AML-193 (cell line): ENCODE results near the gene LGALS8.

Source experiments
- DNase-seq, 2 experiments: peaks; one replicate each; lab custom pipeline; 2025; lab: John Stamatoyannopoulos, UW

Gene LGALS8

GRCh38 chr1:236509203-236509602 lies 14.6 kb upstream of the LGALS8 start:
- no peak for DNase-seq

GRCh38 chr1:236509647-236510401 lies 14.0 kb upstream of the LGALS8 start:
- DNase-seq = no peak

GRCh38 chr1:236511735-236512418 lies 11.9 kb upstream of the LGALS8 start:
- DNase-seq = no peak

GRCh38 chr1:236514703-236515442 lies 8.9 kb upstream of the LGALS8 start:
- DNase-seq = no peak

GRCh38 chr1:236515443-236515958 lies 8.3 kb upstream of the LGALS8 start:
- no peak for DNase-seq

GRCh38 chr1:236516929-236517704 lies 6.7 kb upstream of the LGALS8 start:
- no peak for DNase-seq

- DNase-seq = peak; percentile 50 to 51
Observed at GRCh38 chr1:236518322-236518721, 5.5 kb upstream of the LGALS8 start.

- DNase-seq = no peak
Observed at GRCh38 chr1:236520445-236521005, 3.3 kb upstream of the LGALS8 start.

GRCh38 chr1:236522937-236523703 lies 662 bp upstream of the LGALS8 start:
- no peak for DNase-seq

GRCh38 chr1:236524142-236524894 lies 536 bp downstream of the LGALS8 start:
- peak; percentile 68 to 70 for DNase-seq

- peak; percentile 50 to 54 for DNase-seq
Observed at GRCh38 chr1:236524895-236525184, 1.1 kb downstream of the LGALS8 start.

- no peak for DNase-seq
Observed at GRCh38 chr1:236526079-236526478, 2.3 kb downstream of the LGALS8 start.

- DNase-seq = no peak
Observed at GRCh38 chr1:236530286-236530685, 6.5 kb downstream of the LGALS8 start.

- DNase-seq = peak; percentile 5
Observed at GRCh38 chr1:236530959-236531358, 7.2 kb downstream of the LGALS8 start.

- no peak for DNase-seq
Observed at GRCh38 chr1:236532850-236533249, 9.1 kb downstream of the LGALS8 start.

- DNase-seq = no peak
Observed at GRCh38 chr1:236534151-236534651, 10.4 kb downstream of the LGALS8 start.

- DNase-seq = no peak
Observed at GRCh38 chr1:236535190-236535589, 11.4 kb downstream of the LGALS8 start.

GRCh38 chr1:236535662-236536161 lies 11.9 kb downstream of the LGALS8 start:
- no peak for DNase-seq

GRCh38 chr1:236536540-236536939 lies 12.8 kb downstream of the LGALS8 start:
- DNase-seq = no peak
